ENCODE data around the gene EMX2. TPM values are rescaled to one million over a fixed set of nuclear protein-coding genes. Genes with fewer than 3 reads are reported as not detected.
A peak's percentile ranks its signal among the peaks of the same experiment; 100 is the strongest.

EMX2 gene
- total RNA-seq, 1 donor, result 1.4 TPM

DNA sequence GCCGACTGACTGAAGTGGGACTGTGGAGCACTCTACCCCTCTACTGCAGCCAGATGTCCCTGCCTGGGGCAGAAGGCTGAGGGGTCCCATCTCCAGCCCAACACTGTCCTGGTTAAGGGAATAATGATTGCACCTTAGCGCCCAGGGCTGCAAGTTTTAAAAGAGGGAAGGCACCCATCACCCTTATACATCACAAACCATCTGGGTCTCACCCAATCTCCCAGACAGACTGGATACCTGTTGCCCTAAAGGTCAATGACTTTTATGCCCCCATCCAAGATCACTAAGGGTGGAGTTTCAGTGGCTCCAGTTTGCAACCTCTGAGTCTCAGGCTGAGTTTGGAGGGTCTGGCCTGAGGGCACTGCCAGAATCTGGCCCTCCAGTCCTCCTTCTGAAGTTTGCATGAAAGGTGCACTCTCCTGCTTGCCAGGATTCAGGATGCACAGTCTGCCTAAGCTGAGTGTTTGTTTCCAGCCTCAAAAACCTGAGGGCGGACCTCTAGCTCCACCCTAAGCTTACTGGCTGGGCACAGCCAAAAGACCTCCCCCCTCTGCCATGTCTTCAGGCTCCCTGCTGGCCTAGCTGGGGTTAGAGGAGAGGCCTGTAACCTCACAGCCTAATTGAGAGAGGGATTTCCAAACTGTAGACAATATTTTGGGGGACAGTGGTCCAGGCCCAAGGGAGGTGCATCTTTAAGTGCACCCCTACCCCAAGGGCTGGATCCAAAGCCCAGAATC lies 2.5 kb upstream of the EMX2 start:
- Histone ChIP-seq H3K27me3 (ENCODE audit: insufficient read depth, low read length) (peaks cover 81% of the 10 kb centered on the region), H4K20me1 (ENCODE audit: insufficient read depth, low read length) (no peaks in the 10 kb centered on the region), H3K27ac (ENCODE audit: low read depth, low read length) (no peak overlapping the region), H2AFZ (ENCODE audit: low read length) (no peak overlapping the region), H3K9me3 (ENCODE audit: low read depth, low read length) (no peaks in the 10 kb centered on the region), H3K4me2 (ENCODE audit: insufficient read depth, low read length) (no peak overlapping the region), H3K4me1 (ENCODE audit: insufficient read depth, low read length) (peaks cover 4% of the 10 kb centered on the region), H3K79me2 (ENCODE audit: insufficient read depth, low read length) (no peaks in the 10 kb centered on the region), H3K4me3 (ENCODE audit: insufficient read depth, low read length) (no peak overlapping the region), H3K36me3 (ENCODE audit: insufficient read depth, low read length) (no peaks in the 10 kb centered on the region)
- TF ChIP-seq, protein P1, sequence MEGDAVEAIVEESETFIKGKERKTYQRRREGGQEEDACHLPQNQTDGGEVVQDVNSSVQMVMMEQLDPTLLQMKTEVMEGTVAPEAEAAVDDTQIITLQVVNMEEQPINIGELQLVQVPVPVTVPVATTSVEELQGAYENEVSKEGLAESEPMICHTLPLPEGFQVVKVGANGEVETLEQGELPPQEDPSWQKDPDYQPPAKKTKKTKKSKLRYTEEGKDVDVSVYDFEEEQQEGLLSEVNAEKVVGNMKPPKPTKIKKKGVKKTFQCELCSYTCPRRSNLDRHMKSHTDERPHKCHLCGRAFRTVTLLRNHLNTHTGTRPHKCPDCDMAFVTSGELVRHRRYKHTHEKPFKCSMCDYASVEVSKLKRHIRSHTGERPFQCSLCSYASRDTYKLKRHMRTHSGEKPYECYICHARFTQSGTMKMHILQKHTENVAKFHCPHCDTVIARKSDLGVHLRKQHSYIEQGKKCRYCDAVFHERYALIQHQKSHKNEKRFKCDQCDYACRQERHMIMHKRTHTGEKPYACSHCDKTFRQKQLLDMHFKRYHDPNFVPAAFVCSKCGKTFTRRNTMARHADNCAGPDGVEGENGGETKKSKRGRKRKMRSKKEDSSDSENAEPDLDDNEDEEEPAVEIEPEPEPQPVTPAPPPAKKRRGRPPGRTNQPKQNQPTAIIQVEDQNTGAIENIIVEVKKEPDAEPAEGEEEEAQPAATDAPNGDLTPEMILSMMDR (IDR thresholded peaks at IDR 0.05; ENCODE audit: extremely low read depth, low read depth, low read length), result no peak
- peak; percentile 66 for DNase-seq (ENCODE audit: insufficient read length, low spot score, missing footprints)

DNA sequence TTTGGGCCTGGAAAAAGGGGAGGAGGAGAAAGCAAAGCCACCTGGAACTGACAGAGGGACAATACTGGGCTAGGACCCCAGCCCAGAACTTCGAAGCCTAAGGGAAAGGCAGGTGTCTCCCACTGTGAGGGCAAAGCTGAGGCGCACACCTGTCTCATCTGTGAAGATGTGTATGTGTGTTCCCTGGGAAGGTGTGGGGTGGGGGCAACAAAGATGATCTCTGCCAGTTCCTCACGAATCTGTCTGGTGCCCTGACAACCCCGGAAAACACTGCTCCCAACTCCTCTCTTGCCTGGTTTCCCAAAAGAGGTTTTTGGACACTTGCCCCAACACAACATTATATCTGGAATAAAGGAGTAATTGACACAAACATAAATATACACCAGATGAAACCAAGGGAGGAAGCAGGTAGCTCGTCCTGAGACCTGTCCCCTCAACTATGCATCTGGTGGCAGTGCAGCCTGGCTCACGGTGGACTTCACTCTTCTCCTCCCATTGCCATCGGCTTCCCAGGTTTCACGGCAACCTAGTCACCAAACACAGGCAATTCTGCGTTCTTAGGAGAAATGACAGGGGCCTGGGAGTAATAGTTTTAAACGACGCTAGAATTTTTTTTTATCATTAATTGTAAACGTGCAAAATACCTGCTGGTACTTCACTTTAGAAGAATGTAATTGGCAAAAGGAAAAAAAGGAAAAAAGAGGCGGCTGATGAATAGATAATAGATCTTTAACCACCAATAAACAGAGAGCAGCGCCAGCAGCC lies 1.7 kb upstream of the EMX2 start:
- H3K27me3 ChIP-seq (ENCODE audit: insufficient read depth, low read length), result peaks cover 81% of the 10 kb centered on the region
- H3K4me3 ChIP-seq (ENCODE audit: insufficient read depth, low read length), result no peak overlapping the region
- H3K79me2 ChIP-seq (ENCODE audit: insufficient read depth, low read length), result no peaks in the 10 kb centered on the region

DNA sequence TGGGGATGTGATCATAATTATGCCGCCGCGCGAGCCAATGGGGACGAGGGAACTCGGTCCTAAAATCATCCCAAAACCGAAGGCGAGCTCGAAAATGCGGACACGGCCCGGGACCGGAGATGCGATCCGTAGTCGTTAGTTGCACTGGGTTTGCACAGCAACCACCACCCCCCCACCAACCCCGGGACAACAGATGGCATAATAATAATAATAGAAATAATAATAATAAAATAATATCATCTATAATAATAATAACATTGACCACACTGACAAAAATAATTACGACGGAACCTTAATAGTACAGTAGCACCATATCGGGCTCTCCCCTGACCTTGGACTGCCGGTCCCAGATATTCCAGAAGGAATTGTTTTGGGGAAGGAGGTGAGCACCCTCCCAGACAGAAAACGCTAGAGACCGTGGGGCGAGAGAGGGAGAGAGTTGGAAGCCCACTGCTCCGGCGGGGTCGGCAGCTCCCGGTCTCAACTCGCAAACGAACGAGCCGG lies 1.1 kb upstream of the EMX2 start:
- Histone ChIP-seq H3K27me3 (ENCODE audit: insufficient read depth, low read length) (peaks cover 81% of the 10 kb centered on the region), H3K27ac (ENCODE audit: low read depth, low read length) (no peak overlapping the region), H3K79me2 (ENCODE audit: insufficient read depth, low read length) (no peaks in the 10 kb centered on the region), H3K4me1 (ENCODE audit: insufficient read depth, low read length) (no peaks in the 10 kb centered on the region), H3K9me3 (ENCODE audit: low read depth, low read length) (no peaks in the 10 kb centered on the region), H3K4me2 (ENCODE audit: insufficient read depth, low read length) (peak overlapping the region; percentile 72), H3K36me3 (ENCODE audit: insufficient read depth, low read length) (no peaks in the 10 kb centered on the region), H2AFZ (ENCODE audit: low read length) (peak overlapping the region; percentile 59), H4K20me1 (ENCODE audit: insufficient read depth, low read length) (no peaks in the 10 kb centered on the region), H3K4me3 (ENCODE audit: insufficient read depth, low read length) (peak overlapping the region; percentile 66)
- peak; percentile 95 for DNase-seq (ENCODE audit: insufficient read length, low spot score, missing footprints)
- TF ChIP-seq, protein P1 (IDR thresholded peaks at IDR 0.05; ENCODE audit: extremely low read depth, low read depth, low read length), result no peak

More for the DNA sequence above, 1.7 kb upstream of the EMX2 start:
- Histone ChIP-seq H3K4me1 (ENCODE audit: insufficient read depth, low read length) (no peaks in the 10 kb centered on the region), H4K20me1 (ENCODE audit: insufficient read depth, low read length) (no peaks in the 10 kb centered on the region), H3K4me2 (ENCODE audit: insufficient read depth, low read length) (peak overlapping the region; percentile 11), H2AFZ (ENCODE audit: low read length) (no peak overlapping the region), H3K9me3 (ENCODE audit: low read depth, low read length) (no peaks in the 10 kb centered on the region), H3K36me3 (ENCODE audit: insufficient read depth, low read length) (no peaks in the 10 kb centered on the region), H3K27ac (ENCODE audit: low read depth, low read length) (no peak overlapping the region)
- TF ChIP-seq, protein P1 (IDR thresholded peaks at IDR 0.05; ENCODE audit: extremely low read depth, low read depth, low read length), result no peak
- DNase-seq (ENCODE audit: insufficient read length, low spot score, missing footprints), result peak; percentile 75

Data from osteoblast (primary cell).